ENCODE measurements around the gene CLDN9. TPM values are rescaled to one million over a fixed set of nuclear protein-coding genes. Genes with fewer than 3 reads are reported as not detected.

Gene CLDN9
- total RNA-seq, 6 experiments from 2014 or later: 0.25 to 1.7 (median 0.92) TPM

DNA sequence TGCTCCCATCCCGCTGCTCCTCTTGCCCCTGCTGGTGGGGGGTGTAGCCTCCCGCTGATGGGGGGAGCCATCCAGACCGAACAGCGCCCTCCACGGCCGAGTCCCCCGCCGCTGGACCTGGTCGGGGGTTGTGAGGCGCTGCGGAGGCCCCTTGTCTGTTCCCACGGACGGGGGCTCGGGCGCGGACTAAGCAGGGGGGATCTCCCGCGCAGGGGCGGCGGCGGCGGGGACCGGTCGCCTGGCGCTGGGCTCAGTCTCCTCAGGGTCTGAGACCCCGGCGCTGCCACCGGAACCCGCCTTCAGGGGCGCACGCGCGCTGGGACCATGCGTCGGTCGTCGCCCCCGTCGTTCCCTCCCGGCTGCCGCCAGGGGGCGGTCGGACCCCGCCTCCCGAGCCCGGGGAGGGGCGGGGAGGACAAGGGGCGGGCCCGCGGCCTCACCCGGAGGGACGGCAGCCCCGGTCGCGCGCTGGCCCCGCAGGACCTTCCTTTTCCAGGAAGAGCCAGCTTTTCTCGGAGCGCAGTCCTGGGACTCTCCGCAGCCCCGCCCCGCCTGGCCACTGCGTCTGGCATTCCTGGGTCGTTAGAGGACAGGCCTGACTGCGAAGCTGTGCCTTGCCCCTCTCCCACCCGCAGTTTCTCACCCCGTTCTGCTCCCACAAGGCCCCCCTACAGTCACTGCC, 46.5 kb downstream of the CLDN9 start:
- Histone ChIP-seq H3K4me3 (peak overlapping the region; percentile 93 to 96 (median 94)), H3K4me1 (peaks cover 0 to 17% (median 3%) of the 10 kb centered on the region in 4 donors), H3K27me3 (no peaks in the 10 kb centered on the region), H3K27ac (peak overlapping the region; percentile 87 to 94 (median 93)), H3K36me3 (no peaks in the 10 kb centered on the region), H3K9me3 (no peaks in the 10 kb centered on the region)
- no CpG with 5 or more reads among the region's 67 CpGs for WGBS (ENCODE audit: insufficient coverage, low coverage, low lambda C conversion rate, missing lambda C conversion rate)
- ATAC-seq: peak; percentile 87 to 98 (median 94)
- peak; percentile 59 for TF ChIP-seq POLR2A (IDR thresholded peaks at IDR 0.05)
- TF ChIP-seq CTCF (IDR thresholded peaks at IDR 0.05): peak; percentile 85 to 99 (median 91)
- intact Hi-C loops (cut with DNase I): no loop called here
- DNase-seq: peak; percentile 92 to 97 (median 94)

DNA sequence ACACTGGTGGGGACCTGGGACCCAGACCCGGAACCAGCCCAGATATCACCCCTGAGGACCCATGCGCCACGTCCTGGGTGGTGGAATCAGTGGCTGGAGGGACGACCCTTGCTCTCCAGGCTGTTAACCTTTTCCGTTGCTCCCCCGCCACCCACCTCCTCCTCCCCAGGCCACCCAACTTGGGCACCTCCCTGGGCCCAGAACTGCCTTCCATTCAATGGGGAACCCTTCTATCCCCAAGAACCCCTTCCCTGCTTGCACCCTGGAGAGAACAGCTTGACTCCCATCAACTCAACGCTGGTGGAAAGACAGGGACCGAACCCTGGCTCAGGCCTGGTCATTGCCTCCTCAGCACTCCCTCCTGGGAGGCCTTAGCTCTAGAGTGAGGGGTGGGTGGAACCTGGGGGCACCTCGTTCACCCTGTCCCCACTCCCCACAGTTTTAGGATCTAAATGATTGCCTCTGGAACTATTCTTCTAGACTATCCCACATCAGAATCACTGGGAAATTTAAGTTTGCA, 47.1 kb downstream of the CLDN9 start:
- intact Hi-C loops (cut with DNase I): no loop called here
- WGBS (ENCODE audit: insufficient coverage, low coverage, low lambda C conversion rate, missing lambda C conversion rate): 29% methylated on average over 7 of the region's 9 CpGs
- peak overlapping the region; percentile 93 to 96 (median 94) for H3K4me3 ChIP-seq
- H3K27ac ChIP-seq: peak overlapping the region; percentile 87 to 94 (median 93)
- no peaks in the 10 kb centered on the region for H3K36me3 ChIP-seq
- H3K27me3 ChIP-seq: no peaks in the 10 kb centered on the region
- ATAC-seq (peak in 2 of 4 donors; percentile 1 to 11), DNase-seq (no peak)
- H3K4me1 ChIP-seq: peaks cover 0 to 20% (median 3%) of the 10 kb centered on the region in 4 donors
- no peaks in the 10 kb centered on the region for H3K9me3 ChIP-seq
- TF ChIP-seq CTCF (IDR thresholded peaks at IDR 0.05): no peak
- TF ChIP-seq POLR2A (IDR thresholded peaks at IDR 0.05): no peak

GRCh38 chr16:3060339-3061127, 47.8 kb downstream of the CLDN9 start:
- WGBS (ENCODE audit: insufficient coverage, low coverage, low lambda C conversion rate, missing lambda C conversion rate): 74% methylated on average over 14 of the region's 14 CpGs
- ATAC-seq: peak in 1 of 4 donors; percentile 44
- H3K27ac ChIP-seq: peak overlapping the region; percentile 87 to 94 (median 93)

More at GRCh38 chr16:3060339-3061127, 47.8 kb downstream of the CLDN9 start:
- no peaks in the 10 kb centered on the region for H3K9me3 ChIP-seq
- DNase-seq: peak in 2 of 3 donors; percentile 55 to 69
- peaks cover 0 to 24% (median 3%) of the 10 kb centered on the region in 4 donors for H3K4me1 ChIP-seq
- no peaks in the 10 kb centered on the region for H3K36me3 ChIP-seq
- TF ChIP-seq CTCF (IDR thresholded peaks at IDR 0.05): no peak
- TF ChIP-seq POLR2A (IDR thresholded peaks at IDR 0.05): no peak
- intact Hi-C loops (cut with DNase I): no loop called here
- no peaks in the 10 kb centered on the region for H3K27me3 ChIP-seq
- H3K4me3 ChIP-seq: no peak overlapping the region

All from right lobe of liver (tissue), 6 donors.